Suprapubic skin (tissue), 4 donors: Measurements from ENCODE around the gene EPN2. TPM values are rescaled to one million over a fixed set of nuclear protein-coding genes. Genes with fewer than 3 reads are reported as not detected.
"Not testable (repeated sequence)": the region's sequence is repeated elsewhere in the genome, so short reads cannot be mapped to it uniquely, and the experiment has no call there.

ENCODE experiments used
- DNase-seq, 2 donors: peaks; one replicate each; pipeline ENCODE4 v3.0.0-alpha.2; 2019; ENCODE audit warnings: low spot score in 2 of 2
- H3K27ac ChIP-seq: fragments of 200-600 bp; sonication (generic); one replicate; pipeline ENCODE4 v1.5.1; 2019
- H3K27me3 ChIP-seq: fragments of 200-600 bp; sonication (generic); one replicate; pipeline ENCODE4 v1.5.1; 2019
- H3K36me3 ChIP-seq: fragments of 200-600 bp; sonication (generic); one replicate; pipeline ENCODE4 v1.5.1; 2019
- H3K4me1 ChIP-seq: fragments of 200-600 bp; sonication (generic); one replicate; pipeline ENCODE4 v1.5.1; 2019
- H3K4me3 ChIP-seq: fragments of 200-600 bp; sonication (generic); one replicate; pipeline ENCODE4 v1.5.1; 2019; ENCODE audit warnings: mild to moderate bottlenecking
- H3K9me3 ChIP-seq: fragments of 200-600 bp; sonication (generic); one replicate; pipeline ENCODE4 v1.5.1; 2019
- CTCF ChIP-seq, 2 donors: fragments of 200-600 bp in 1 of 2; fragments of 450-650 bp in 1 of 2; sonication (generic) in 1 of 2; IDR thresholded peaks; one replicate each; pipeline ENCODE4 v1.5.1; 2016 to 2019; ENCODE audit warnings: antibody characterized with exemption in 2 of 2, mild to moderate bottlenecking in 1 of 2, moderate library complexity in 1 of 2
- EP300 ChIP-seq: sonication (generic); formaldehyde crosslinking; IDR thresholded peaks from one replicate; pipeline ENCODE4 v1.6.1; 2017; ENCODE audit warnings: antibody characterized with exemption
- POLR2A ChIP-seq, 2 donors: fragments of 450-650 bp; IDR thresholded peaks; one replicate each; pipeline ENCODE4 v1.6.1; 2017; ENCODE audit warnings: antibody characterized with exemption in 2 of 2, mild to moderate bottlenecking in 2 of 2, moderate library complexity in 2 of 2
- POLR2AphosphoS5 ChIP-seq, 3 donors: sonication (generic); formaldehyde crosslinking; IDR thresholded peaks; one replicate each; pipeline ENCODE4 v1.6.1; 2017; ENCODE audit warnings: antibody characterized with exemption in 3 of 3
- WGBS: methylation state at CpG from one replicate; pipeline ENCODE4 v1.1.5; 2018; 5-methylcytosine and 5-hydroxymethylcytosine counted together
- total RNA-seq, 4 donors: library from RNA; depleted of rRNA; stranded (reverse); fragments of >200 nt; gene quantifications; one replicate each; pipeline ENCODE4 v1.1.0, GENCODE V29; 2016

The EPN2 gene
- total RNA-seq, 4 donors from 2014 or later, result 95.9 to 276 (median 131) TPM

DNA sequence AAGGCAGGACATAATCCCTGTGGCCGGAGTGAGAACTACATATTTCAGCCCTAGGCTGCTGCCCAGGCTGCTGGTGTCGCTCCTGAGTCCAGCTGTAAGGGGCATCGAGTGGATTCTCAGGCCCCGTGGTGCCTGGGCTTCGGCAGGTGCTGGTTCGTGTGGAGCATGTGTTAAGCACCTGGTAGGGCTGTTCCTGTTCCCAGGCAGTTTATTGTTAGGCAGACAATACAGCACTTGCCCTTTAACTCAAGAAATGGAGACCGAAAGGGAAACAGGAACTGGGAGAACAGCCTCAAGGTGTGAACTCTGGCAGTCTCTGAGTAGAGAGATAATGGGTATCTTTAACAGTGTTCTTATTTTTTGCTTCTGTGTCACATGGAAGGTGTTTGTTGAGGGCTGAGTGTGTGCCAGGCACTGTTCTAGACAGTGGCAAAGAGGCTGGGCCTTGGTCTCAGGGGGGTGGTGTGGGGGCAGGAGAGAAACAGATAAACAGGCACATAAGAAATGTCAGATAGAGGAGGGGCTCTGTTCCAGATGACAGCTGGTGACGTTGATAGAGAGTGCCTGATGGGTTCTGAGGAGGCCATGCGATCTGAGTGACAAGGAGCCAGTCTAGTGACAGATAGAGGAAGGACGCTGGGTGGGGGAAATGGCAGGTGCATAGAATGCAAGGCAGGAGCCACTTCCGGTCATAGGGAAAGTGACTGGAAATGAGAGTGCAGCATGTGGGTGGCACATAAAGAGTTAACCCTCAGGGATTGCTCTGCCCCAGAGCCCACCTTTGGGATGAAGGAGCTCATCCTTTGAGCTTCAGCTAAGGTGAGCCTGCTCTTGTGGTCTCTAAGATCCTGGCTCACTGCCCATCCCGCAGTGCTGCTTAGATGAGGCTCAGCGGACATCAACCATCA is 33.8 kb downstream of the EPN2 start:
- DNase-seq, result no peak
- no peaks in the 10 kb centered on the region for H3K9me3 ChIP-seq
- H3K4me3 ChIP-seq, result no peak overlapping the region
- H3K36me3 ChIP-seq, result peaks cover 4% of the 10 kb centered on the region
- WGBS, result 63% methylated on average over 11 of the region's 13 CpGs
- peaks cover 63% of the 10 kb centered on the region for H3K4me1 ChIP-seq
- H3K27me3 ChIP-seq, result no peaks in the 10 kb centered on the region
- TF ChIP-seq EP300 (no peak), CTCF (IDR thresholded peaks at IDR 0.05) (no peak), POLR2A (IDR thresholded peaks at IDR 0.05) (no peak), POLR2AphosphoS5 (IDR thresholded peaks at IDR 0.05) (no peak)
- H3K27ac ChIP-seq, result no peak overlapping the region

GRCh38 chr17:19271780-19272357 is 34.7 kb downstream of the EPN2 start:
- Histone ChIP-seq H3K4me1 (peaks cover 59% of the 10 kb centered on the region), H3K4me3 (no peak overlapping the region), H3K27me3 (no peaks in the 10 kb centered on the region), H3K9me3 (no peaks in the 10 kb centered on the region), H3K36me3 (peaks cover 4% of the 10 kb centered on the region), H3K27ac (no peak overlapping the region)
- DNase-seq, result no peak
- TF ChIP-seq POLR2A (IDR thresholded peaks at IDR 0.05), result no peak
- TF ChIP-seq CTCF (IDR thresholded peaks at IDR 0.05), result no peak
- TF ChIP-seq EP300, result no peak
- no peak for TF ChIP-seq POLR2AphosphoS5 (IDR thresholded peaks at IDR 0.05)
- WGBS, result 53% methylated on average over 9 of the region's 10 CpGs

DNA sequence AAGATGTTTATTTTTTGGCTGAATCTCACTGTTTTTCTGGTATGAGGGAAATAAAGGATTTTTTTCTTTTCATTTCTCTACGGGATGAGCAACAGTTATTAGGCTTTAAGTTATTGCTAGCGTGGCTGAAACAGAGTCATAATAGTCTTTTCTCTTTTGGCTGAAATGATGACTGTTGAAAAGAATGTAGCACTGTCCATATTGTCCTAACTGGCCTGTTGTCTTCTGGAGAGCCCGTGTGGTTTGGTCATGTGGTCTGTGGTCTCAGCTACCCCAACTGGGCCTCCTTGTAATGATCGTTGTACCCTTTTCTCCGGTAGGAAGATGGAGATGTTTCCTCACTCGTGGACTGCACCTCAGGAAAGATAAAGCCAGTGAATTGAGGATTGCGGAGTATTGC is 36.6 kb downstream of the EPN2 start:
- DNase-seq, result no peak
- Histone ChIP-seq H3K9me3 (no peaks in the 10 kb centered on the region), H3K27ac (no peak overlapping the region), H3K4me3 (no peak overlapping the region), H3K4me1 (peaks cover 45% of the 10 kb centered on the region), H3K36me3 (peaks cover 4% of the 10 kb centered on the region), H3K27me3 (no peaks in the 10 kb centered on the region)
- WGBS, result 68% methylated on average over 7 of the region's 7 CpGs
- TF ChIP-seq POLR2A (IDR thresholded peaks at IDR 0.05) (no peak), CTCF (IDR thresholded peaks at IDR 0.05) (no peak), POLR2AphosphoS5 (IDR thresholded peaks at IDR 0.05) (no peak), EP300 (no peak)

- no peak for DNase-seq
- Histone ChIP-seq H3K4me1 (peaks cover 34% of the 10 kb centered on the region), H3K9me3 (no peaks in the 10 kb centered on the region), H3K4me3 (no peak overlapping the region), H3K36me3 (peaks cover 4% of the 10 kb centered on the region), H3K27me3 (no peaks in the 10 kb centered on the region), H3K27ac (no peak overlapping the region)
- TF ChIP-seq POLR2AphosphoS5 (IDR thresholded peaks at IDR 0.05) (no peak), CTCF (IDR thresholded peaks at IDR 0.05) (no peak), EP300 (no peak), POLR2A (IDR thresholded peaks at IDR 0.05) (no peak)
- 75% methylated on average over 3 of the region's 3 CpGs for WGBS
Measured at GRCh38 chr17:19274893-19275292, 37.7 kb downstream of the EPN2 start.

DNA sequence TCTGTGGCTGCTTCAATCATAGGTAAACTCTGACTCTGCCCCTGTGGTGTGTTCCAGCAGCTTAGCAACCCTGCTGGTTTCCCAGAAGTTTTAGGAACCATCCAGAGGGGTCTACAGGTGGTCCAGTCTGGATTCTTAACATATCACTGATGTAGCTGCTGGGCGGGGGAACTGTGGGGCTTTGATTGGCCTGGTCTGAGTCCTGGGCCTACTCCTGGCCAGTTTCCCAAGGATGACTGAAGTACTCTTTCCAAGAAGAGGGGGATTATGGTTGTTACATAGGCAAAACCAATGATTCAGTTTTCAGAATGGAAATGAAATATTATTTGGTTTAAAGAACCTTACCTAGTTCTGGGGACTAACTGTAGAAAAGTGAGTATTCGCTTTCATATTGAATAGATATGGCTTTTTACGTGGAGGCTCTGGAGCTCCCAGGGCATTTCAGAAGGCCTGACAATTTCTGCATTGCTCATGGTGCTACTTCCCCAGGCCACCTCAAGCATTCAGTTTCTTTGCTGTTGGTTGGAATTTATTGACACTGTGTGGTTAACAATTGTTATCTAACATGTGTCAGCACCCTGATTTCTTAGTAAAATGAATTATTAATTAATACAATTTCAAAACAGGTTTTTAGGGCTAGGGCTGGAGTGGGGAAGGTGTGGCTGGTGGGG is 38.4 kb downstream of the EPN2 start:
- Histone ChIP-seq H3K4me1 (peaks cover 27% of the 10 kb centered on the region), H3K27me3 (no peaks in the 10 kb centered on the region), H3K36me3 (peaks cover 4% of the 10 kb centered on the region), H3K27ac (no peak overlapping the region), H3K9me3 (no peaks in the 10 kb centered on the region), H3K4me3 (no peak overlapping the region)
- DNase-seq, result no peak
- WGBS, result 90% methylated on average over 3 of the region's 3 CpGs
- no peak for TF ChIP-seq CTCF (IDR thresholded peaks at IDR 0.05)

DNA sequence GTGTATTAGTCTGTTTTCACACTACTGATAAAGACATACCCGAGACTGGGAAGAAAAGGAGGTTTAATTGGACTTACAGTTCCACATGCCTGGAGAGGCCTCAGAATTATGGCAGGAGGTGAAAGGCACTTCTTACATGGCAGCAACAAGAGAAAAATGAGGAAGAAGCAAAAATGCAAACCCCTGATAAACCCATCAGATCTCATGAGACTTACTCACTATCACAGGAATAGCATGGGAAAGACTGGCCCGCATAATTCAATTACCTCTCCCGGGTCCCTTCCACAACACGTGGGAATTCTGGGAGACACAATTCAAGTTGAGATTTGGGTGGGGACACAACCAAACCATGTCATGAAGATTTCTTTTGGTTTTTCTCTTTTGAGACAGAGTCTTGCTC is 41.1 kb downstream of the EPN2 start:
- not testable (repeated sequence) for H3K27ac ChIP-seq
- WGBS, result 83% methylated on average over 4 of the region's 4 CpGs

More for the DNA sequence above, 41.1 kb downstream of the EPN2 start:
- Histone ChIP-seq H3K36me3 (peaks cover 11% of the 10 kb centered on the region), H3K4me1 (peaks cover 11% of the 10 kb centered on the region)
- H3K4me3 ChIP-seq, DNase-seq, H3K27me3 ChIP-seq, H3K9me3 ChIP-seq: not testable (repeated sequence)
